DMS114 treated with DMSO at 0.1 percent for 48 hours (cell line): Measurements from ENCODE around the gene RHOXF2.
"Not testable (repeated sequence)": the region's sequence is repeated elsewhere in the genome, so short reads cannot be mapped to it uniquely, and the experiment has no call there.

Experiments used
- DNase-seq: peaks from one replicate; lab custom pipeline; 2025; ENCODE audit not compliant: unreplicated experiment; lab: John Stamatoyannopoulos, UW

RHOXF2 gene

DNA sequence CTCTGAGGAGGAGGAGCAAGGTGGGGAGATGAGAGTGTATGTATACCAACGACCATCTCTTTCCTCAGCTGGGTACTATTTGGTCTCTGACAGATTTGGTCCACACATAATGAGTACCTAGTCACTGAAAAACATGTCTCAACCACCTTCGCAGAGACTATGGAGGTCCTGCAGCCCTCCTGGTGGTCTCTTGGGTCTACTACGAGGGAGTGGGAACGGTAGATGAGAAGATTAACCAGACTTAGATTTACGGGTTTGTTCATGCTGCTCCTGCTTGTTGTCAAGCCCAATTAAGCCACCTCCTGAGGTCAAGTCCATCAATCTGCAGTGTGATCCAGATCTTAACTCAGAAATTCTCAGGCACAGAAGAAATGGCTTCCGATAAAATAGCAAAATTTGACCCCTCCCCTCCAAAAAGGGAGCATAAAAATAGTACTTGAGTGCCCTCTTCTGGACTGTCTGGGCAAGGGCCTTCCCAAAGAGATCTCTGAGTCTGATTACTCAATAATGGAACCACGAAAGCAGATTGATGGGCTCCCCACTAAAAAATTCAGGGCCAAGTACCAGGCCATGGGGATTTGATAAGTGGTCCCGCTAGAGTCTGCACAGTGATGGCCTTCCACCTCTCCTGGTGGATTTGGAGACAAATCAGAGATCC lies 38.3 kb downstream of the RHOXF2 start:
- DNase-seq = not testable (repeated sequence)

DNA sequence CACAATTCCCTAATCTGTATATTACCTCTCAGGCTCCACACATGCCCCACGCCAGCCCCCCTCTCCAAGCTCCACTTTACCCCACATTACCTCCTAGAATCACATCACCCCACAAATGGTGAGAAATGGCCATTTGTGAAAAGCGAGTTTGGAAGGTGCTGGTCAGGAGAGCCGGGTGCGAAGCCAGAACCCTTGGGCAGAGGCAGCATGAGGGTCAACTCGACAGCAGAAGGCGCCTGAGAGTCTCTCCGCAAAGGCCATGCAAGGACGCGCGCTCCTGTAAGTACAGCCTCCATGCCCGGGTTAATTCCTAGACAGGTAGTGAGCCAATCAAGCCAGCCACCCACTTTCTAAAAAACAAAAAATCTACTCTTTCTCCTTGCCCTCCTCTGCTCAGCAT lies 42.4 kb downstream of the RHOXF2 start:
- DNase-seq = no peak

DNA sequence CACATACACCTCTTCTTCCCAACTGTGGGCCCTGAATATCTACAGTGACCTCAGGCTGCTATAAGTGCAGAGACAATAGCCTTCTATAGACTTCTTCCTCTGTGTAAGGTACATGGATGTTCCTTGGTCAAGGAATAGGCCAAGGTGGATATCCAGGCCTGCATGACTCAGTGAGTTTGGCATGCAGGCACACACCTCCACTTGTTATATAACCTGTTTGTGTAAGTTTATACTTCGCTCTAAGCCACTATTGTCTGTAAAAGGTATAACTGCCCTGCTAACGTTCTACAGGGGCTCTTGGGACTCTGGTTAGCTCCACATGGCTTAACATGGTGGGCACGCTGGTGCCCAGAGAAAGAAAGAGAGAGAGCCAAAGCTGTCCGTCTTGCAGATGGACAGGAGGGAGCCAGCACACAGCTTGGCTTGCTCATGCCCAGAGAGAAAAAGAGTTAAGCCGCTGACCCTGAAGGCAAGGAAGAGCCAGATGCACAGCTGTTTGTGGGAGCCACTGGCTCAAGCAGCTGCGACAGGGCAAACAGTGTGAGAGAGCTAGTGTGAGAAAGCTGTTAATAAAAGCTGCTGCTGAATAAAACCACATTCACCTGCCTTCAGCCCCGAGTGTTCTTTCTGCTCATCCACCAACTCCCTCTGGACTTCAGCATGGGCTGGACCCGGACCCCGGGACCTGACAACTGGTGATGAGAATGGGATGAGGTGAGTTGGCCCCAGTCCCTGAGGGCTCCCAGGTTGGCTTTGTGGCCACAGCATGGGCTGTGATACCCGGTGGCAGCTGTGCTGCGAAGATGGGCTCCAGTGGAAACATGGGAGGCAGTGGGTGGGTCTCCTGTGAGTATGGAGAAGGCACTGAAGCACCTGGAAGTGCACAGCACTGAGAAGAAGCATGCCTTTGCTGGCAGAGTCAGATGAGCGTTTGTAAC lies 47.7 kb downstream of the RHOXF2 start:
- DNase-seq = no peak

DNA sequence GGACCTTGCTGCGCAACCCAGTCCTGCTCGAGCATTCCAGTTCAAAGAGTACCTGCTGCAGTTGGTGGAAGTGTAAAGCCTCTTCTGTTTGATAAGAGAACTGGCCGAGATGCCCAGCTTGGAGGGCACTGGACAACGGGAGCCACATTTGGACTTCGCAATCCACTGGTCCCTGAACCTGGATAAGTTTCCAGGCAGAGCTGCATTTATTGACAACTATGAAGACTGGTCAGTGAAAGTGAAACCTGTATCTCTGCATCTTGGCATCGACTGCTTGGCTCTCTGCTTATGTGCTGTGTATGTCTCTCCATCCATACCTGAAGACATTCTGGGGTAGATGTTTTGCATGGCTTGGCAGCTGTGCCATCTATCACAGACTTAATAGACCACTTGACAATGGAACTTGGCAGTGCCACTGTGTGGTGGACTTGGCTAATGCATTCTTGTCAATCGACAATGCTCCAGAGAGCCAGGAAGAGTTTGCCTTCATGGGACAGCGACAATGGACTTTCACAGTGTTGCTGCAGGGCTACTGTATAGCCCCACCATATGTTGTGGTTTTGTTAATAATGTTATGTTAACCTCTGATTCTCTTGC lies 48.7 kb downstream of the RHOXF2 start:
- no peak for DNase-seq

DNA sequence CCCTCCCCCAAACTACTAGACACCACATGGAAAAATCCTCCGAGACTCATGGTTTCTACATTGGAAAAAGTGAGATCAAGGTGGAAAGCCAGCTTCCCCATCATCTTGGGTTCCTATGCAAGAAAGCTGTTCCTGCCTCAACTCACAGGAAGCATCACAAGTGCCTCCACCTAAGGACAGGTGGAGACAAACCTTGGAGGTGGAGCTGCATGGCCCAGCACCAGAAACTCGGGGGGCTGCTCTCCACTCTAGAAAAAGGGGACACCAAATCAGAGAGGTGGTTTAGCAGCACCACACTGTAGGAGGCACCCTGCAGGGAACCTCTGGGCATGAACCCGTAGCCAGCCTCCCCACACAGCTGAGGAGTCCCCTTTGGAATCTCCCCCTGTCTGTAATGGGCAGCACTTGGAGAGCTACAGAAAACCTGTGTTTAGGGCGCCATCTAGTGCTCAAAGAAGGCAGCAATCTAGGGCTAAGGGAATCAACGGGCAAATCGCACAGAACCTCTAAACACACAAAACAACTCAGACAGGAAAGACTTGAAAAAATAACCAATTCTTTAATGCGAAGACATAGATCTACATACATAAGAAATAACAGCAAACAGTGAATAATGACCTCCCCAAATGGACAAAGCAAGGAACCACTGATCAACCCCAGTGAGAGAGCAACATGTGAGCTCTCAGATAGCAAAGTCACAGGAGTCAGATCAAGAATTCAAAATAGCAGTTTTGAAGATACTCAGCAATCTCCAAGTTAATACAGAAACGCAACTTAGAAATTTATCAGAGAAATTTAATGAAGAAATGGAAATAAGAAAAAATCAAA lies 55.2 kb downstream of the RHOXF2 start:
- DNase-seq = peak; percentile 8
